Gastroesophageal sphincter (tissue), 4 donors: ENCODE measurements around the gene FUT8. TPM values are rescaled to one million over a fixed set of nuclear protein-coding genes. Genes with fewer than 3 reads are reported as not detected.
"Not testable (repeated sequence)": the region's sequence is repeated elsewhere in the genome, so short reads cannot be mapped to it uniquely, and the experiment has no call there.

Experiments used
- ATAC-seq: fragments of 150-250 bp; one replicate; pipeline ENCODE4 v1.9.1; 2016; ENCODE audit warnings: mild to moderate bottlenecking, moderate library complexity
- H3K27ac ChIP-seq, 4 donors: fragments of 200-600 bp; sonication (generic) in 3 of 4; 1 replicate in 3 of 4; 2 replicates in 1 of 4; pipeline ENCODE4 v1.5.1; 2016 to 2019
- H3K27me3 ChIP-seq: fragments of 200-600 bp; sonication (generic); one replicate; pipeline ENCODE4 v1.5.1; 2019
- H3K36me3 ChIP-seq, 2 donors: fragments of 200-600 bp; sonication (generic); one replicate each; pipeline ENCODE4 v1.5.1; 2019; ENCODE audit warnings: control low read depth in 1 of 2
- H3K4me1 ChIP-seq, 3 donors: fragments of 200-600 bp; sonication (generic); 1 replicate in 2 of 3; 2 replicates in 1 of 3; pipeline ENCODE4 v1.5.1; 2016 to 2019; ENCODE audit warnings: control low read depth in 2 of 3
- H3K4me3 ChIP-seq, 2 donors: fragments of 200-600 bp; sonication (generic); one replicate each; pipeline ENCODE4 v1.5.1; 2019; ENCODE audit warnings: mild to moderate bottlenecking in 1 of 2, moderate library complexity in 1 of 2
- H3K9me3 ChIP-seq, 3 donors: fragments of 200-600 bp; sonication (generic); one replicate each; pipeline ENCODE4 v1.5.1; 2017 to 2019; ENCODE audit warnings: control low read depth in 2 of 3
- CTCF ChIP-seq, 4 experiments: fragments of 200-600 bp in 2 of 4; fragments of 450-650 bp in 2 of 4; sonication (generic) in 1 of 4; IDR thresholded peaks; one replicate each; pipeline ENCODE4 v1.5.1; 2017 to 2019; ENCODE audit warnings: antibody characterized with exemption in 4 of 4, mild to moderate bottlenecking in 2 of 4, moderate library complexity in 2 of 4
- EP300 ChIP-seq: sonication (generic); formaldehyde crosslinking; IDR thresholded peaks from one replicate; pipeline ENCODE4 v1.6.1; 2017; ENCODE audit warnings: antibody characterized with exemption, mild to moderate bottlenecking
- POLR2A ChIP-seq, 2 donors: fragments of 450-650 bp; IDR thresholded peaks; one replicate each; pipeline ENCODE4 v1.6.1; 2017; ENCODE audit warnings: antibody characterized with exemption in 2 of 2, mild to moderate bottlenecking in 2 of 2, moderate library complexity in 1 of 2
- POLR2AphosphoS5 ChIP-seq: sonication (generic); formaldehyde crosslinking; IDR thresholded peaks from one replicate; pipeline ENCODE4 v1.6.1; 2017; ENCODE audit warnings: antibody characterized with exemption
- WGBS, 2 donors: methylation state at CpG; one replicate each; pipeline ENCODE4 v1.1.5; 2018; ENCODE audit warnings: low coverage in 1 of 2; 5-methylcytosine and 5-hydroxymethylcytosine counted together
- total RNA-seq, 4 donors: library from RNA; depleted of rRNA; stranded (reverse); fragments of >200 nt; gene quantifications; one replicate each; pipeline ENCODE4 v1.1.0, GENCODE V29; 2016

FUT8 gene
- total RNA-seq, 4 donors from 2014 or later: 16.9 to 35.2 (median 30.8) TPM

GRCh38 chr14:65664436-65664835 is 251.9 kb downstream of the FUT8 start:
- Histone ChIP-seq H3K27me3 (no peaks in the 10 kb centered on the region), H3K4me3 (no peak overlapping the region), H3K36me3 (peaks cover 0 to 8% of the 10 kb centered on the region in 2 donors), H3K4me1 (no peaks in the 10 kb centered on the region), H3K27ac (no peak overlapping the region), H3K9me3 (no peaks in the 10 kb centered on the region)
- no peak for ATAC-seq
- no peak for TF ChIP-seq EP300
- TF ChIP-seq POLR2A (IDR thresholded peaks at IDR 0.05): no peak
- no peak for TF ChIP-seq CTCF (IDR thresholded peaks at IDR 0.05)
- no peak for TF ChIP-seq POLR2AphosphoS5

GRCh38 chr14:65676361-65677014 is 264.0 kb downstream of the FUT8 start:
- Histone ChIP-seq H3K4me3 (no peak overlapping the region), H3K4me1 (no peaks in the 10 kb centered on the region), H3K27ac (no peak overlapping the region), H3K27me3 (no peaks in the 10 kb centered on the region), H3K9me3 (no peaks in the 10 kb centered on the region), H3K36me3 (no peaks in the 10 kb centered on the region)
- TF ChIP-seq EP300: no peak
- no peak for TF ChIP-seq CTCF (IDR thresholded peaks at IDR 0.05)
- TF ChIP-seq POLR2A (IDR thresholded peaks at IDR 0.05): no peak
- TF ChIP-seq POLR2AphosphoS5: no peak
- 52 to 56% methylated on average over 5 of the region's 5 CpGs for WGBS, 2 donors
- ATAC-seq: no peak

- Histone ChIP-seq H3K27ac (no peak overlapping the region), H3K27me3 (no peaks in the 10 kb centered on the region), H3K4me1 (no peaks in the 10 kb centered on the region), H3K4me3 (no peak overlapping the region), H3K9me3 (no peaks in the 10 kb centered on the region), H3K36me3 (no peaks in the 10 kb centered on the region)
- TF ChIP-seq POLR2A (IDR thresholded peaks at IDR 0.05): no peak
- no peak for TF ChIP-seq EP300
- TF ChIP-seq POLR2AphosphoS5: no peak
- no peak for TF ChIP-seq CTCF (IDR thresholded peaks at IDR 0.05)
- no peak for ATAC-seq
- 90 to 100% methylated on average over 2 of the region's 2 CpGs for WGBS, 2 donors
Observed at GRCh38 chr14:65685572-65685971, 273.0 kb downstream of the FUT8 start.

GRCh38 chr14:65686761-65687160 is 274.2 kb downstream of the FUT8 start:
- no peak for ATAC-seq
- no peaks in the 10 kb centered on the region for H3K36me3 ChIP-seq
- no peaks in the 10 kb centered on the region for H3K9me3 ChIP-seq
- no peak overlapping the region for H3K4me3 ChIP-seq
- H3K27ac ChIP-seq: no peak overlapping the region
- H3K27me3 ChIP-seq: no peaks in the 10 kb centered on the region
- no peak for TF ChIP-seq POLR2AphosphoS5
- TF ChIP-seq POLR2A (IDR thresholded peaks at IDR 0.05): no peak
- TF ChIP-seq EP300: no peak
- no peak for TF ChIP-seq CTCF (IDR thresholded peaks at IDR 0.05)
- no peaks in the 10 kb centered on the region for H3K4me1 ChIP-seq

- ATAC-seq: no peak
- Histone ChIP-seq H3K9me3 (no peaks in the 10 kb centered on the region), H3K4me3 (no peak overlapping the region), H3K27ac (no peak overlapping the region), H3K36me3 (no peaks in the 10 kb centered on the region), H3K27me3 (no peaks in the 10 kb centered on the region), H3K4me1 (no peaks in the 10 kb centered on the region)
- no peak for TF ChIP-seq POLR2A (IDR thresholded peaks at IDR 0.05)
- no peak for TF ChIP-seq EP300
- TF ChIP-seq POLR2AphosphoS5: no peak
- TF ChIP-seq CTCF (IDR thresholded peaks at IDR 0.05): no peak
Observed at GRCh38 chr14:65689070-65689469, 276.5 kb downstream of the FUT8 start.

GRCh38 chr14:65692566-65692965 is 280.0 kb downstream of the FUT8 start:
- not testable (repeated sequence) for H3K4me1 ChIP-seq, H3K36me3 ChIP-seq, H3K4me3 ChIP-seq, H3K27ac ChIP-seq, H3K27me3 ChIP-seq, H3K9me3 ChIP-seq, ATAC-seq
- WGBS, 2 donors: no CpG with 5 or more reads among the region's 31 CpGs
